Rectal smooth muscle tissue (tissue), 1 donor: ENCODE data around the gene SYP.

Experiments used
- H3K27ac ChIP-seq: one replicate; pipeline ENCODE4 v1.7.0; 2013; ENCODE audit warnings: low read depth, low read length, inconsistent platforms
- H3K27me3 ChIP-seq: one replicate; pipeline ENCODE4 v1.7.0; 2013; ENCODE audit warnings: low read length; ENCODE audit not compliant: control insufficient read depth, insufficient read depth
- H3K36me3 ChIP-seq: one replicate; pipeline ENCODE4 v1.7.0; 2013; ENCODE audit warnings: low read length; ENCODE audit not compliant: control insufficient read depth, insufficient read depth
- H3K4me1 ChIP-seq: one replicate; pipeline ENCODE4 v1.7.0; 2013; ENCODE audit warnings: low read length; ENCODE audit not compliant: control insufficient read depth, insufficient read depth
- H3K4me3 ChIP-seq: one replicate; pipeline ENCODE4 v1.7.0; 2013; ENCODE audit warnings: low read length
- H3K9ac ChIP-seq: one replicate; pipeline ENCODE4 v1.7.0; 2013; ENCODE audit warnings: low read length

Gene SYP

DNA sequence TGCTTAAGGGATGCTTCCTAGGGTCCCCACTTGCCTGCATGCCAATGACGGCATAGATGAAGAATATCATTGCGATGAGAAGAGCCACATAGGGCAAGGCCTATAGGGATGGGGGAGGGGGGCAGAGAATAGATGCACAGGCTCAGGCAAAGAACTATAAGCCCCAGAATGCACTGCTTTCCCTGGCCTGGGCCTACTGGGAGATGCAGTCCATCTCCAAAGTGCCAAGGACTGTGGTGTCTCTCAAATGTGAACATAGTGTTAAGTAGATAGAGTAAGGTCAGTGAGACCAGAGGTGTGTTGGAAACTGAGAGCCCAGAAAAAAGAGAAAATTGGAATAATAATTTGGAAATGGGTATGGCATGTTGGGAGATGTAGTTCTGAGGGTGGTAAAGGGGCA is 12.2 kb upstream of the SYP start:
- Histone ChIP-seq H3K4me1 (no peaks in the 10 kb centered on the region), H3K9ac (no peak overlapping the region), H3K36me3 (no peaks in the 10 kb centered on the region), H3K27ac (no peak overlapping the region), H3K4me3 (no peak overlapping the region), H3K27me3 (peaks cover 7% of the 10 kb centered on the region)

DNA sequence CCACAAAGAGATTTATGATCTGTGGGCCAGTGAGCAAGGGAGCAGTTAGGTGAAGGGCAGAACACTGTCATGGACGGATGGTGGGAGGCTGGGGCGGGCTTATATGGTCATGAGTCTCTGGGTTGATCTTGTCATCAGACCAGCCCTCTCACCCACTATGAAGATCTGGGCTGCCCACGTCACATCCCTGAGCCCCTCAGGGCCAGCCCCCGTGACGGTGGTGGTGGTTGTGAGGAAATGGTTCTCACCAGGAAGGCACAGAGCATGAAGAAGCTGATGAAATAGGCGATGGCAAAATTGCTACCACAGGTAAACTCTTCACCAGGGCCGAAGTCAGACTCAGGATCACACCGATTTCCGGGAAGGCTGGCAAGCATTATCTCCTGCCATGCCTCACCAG is 11.1 kb upstream of the SYP start:
- no peak overlapping the region for H3K9ac ChIP-seq
- H3K27ac ChIP-seq, result no peak overlapping the region
- peaks cover 7% of the 10 kb centered on the region for H3K27me3 ChIP-seq
- H3K4me3 ChIP-seq, result no peak overlapping the region
- H3K4me1 ChIP-seq, result no peaks in the 10 kb centered on the region
- H3K36me3 ChIP-seq, result no peaks in the 10 kb centered on the region

DNA sequence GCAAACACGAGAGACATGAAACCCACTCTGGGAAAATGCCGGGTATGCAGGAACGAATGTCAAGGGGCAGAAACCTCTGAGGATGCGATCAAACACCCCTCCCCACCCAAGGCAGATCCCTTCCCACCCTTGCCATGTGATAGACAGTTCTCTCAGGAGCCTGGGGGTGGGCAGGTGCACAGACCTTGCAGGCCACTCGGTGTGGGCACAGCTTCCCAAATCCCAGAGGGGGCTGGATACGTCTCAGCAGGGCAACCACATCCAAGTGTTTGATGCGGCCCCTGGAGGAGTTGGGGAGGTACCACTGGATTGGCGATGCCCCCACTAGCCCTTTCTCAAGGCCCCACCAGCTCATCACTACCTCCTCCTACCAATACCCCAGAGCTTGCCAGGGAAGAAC is 10.4 kb upstream of the SYP start:
- Histone ChIP-seq H3K27me3 (peaks cover 7% of the 10 kb centered on the region), H3K4me3 (no peak overlapping the region), H3K9ac (no peak overlapping the region), H3K27ac (no peak overlapping the region), H3K4me1 (no peaks in the 10 kb centered on the region), H3K36me3 (no peaks in the 10 kb centered on the region)

DNA sequence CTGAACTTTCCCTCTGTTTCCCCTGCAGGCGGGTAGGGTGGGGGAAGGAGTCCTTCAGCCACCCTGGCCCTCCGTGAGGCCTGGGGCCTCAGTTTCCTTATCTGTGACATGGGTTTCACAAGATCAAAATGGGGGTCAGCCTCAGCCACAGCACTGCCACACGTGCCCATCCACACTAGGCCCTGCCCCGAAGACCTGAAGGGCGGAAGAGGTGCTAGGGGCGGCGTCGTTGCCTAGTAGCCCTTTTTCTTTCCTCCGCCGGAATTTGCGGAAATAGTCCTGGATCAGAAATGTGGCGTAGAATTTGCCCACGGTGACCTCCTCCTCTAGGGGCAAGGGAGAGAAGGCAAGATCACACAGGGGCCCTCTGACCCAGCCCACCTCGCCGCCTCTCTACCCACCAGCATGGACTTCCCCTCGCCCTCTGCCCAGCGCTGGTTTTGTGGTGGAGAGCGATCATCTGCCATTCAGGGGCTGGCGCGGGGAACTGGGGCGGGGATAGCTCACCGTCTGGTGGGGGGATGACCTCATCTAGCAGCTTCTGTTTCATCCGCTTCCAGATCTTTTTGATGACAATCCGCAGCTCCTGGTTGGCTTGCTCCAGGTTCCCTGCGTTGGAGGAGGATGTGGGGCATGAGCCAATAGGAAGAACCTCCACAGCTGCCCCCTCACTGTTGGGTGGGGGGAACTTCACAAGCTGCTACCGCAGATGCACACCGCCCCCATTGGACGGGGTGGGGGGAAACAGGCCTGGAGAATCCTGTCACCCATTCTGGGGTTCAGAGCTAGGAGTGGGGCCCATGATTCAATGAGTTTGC is 9.7 kb upstream of the SYP start:
- Histone ChIP-seq H3K36me3 (no peaks in the 10 kb centered on the region), H3K4me1 (no peaks in the 10 kb centered on the region), H3K9ac (no peak overlapping the region), H3K27ac (no peak overlapping the region), H3K27me3 (peaks cover 7% of the 10 kb centered on the region), H3K4me3 (no peak overlapping the region)

DNA sequence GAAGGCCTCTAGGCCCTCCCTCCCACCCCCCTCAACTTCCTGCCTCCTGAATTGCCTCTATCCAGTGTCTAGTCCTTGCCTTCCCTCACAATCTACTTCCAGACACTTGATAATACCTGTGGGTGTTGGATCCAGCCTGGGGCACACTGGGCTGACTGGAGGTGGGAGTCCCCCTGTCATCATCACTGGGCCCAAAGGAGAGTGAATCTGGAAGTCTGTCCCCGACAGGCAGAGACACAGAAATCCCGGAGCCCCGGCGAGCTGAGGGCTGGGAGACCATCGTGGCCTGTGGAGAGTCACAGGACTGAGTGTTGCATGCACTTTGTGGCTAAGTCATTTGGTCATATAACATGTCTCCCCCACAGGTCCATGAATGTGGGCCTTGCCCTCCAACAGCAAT is 8.4 kb upstream of the SYP start:
- Histone ChIP-seq H3K36me3 (no peaks in the 10 kb centered on the region), H3K4me3 (no peak overlapping the region), H3K9ac (no peak overlapping the region), H3K4me1 (no peaks in the 10 kb centered on the region), H3K27me3 (peaks cover 4% of the 10 kb centered on the region), H3K27ac (no peak overlapping the region)

DNA sequence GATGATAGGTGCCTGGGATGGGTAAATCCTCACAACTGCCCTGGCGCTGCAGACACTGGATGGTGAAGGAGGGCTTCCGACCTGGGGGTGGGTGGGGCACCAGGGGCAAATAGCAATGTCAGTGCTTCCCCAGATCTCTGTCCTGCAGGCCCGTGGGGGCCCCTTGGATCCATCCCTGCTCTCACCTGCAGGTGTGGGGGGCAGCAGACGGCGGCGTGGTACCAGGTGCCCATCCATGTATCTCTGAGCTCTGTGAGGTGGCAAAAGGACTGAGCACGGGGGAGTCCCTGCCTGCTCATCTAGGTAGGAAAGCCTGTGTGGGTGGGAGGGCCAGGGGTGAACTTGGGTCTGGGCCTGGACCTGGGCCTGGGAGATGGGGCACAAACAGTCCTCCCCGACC is 6.5 kb upstream of the SYP start:
- H3K9ac ChIP-seq, result no peak overlapping the region
- no peak overlapping the region for H3K27ac ChIP-seq
- H3K4me3 ChIP-seq, result no peak overlapping the region
- H3K36me3 ChIP-seq, result no peaks in the 10 kb centered on the region
- H3K4me1 ChIP-seq, result no peaks in the 10 kb centered on the region
- H3K27me3 ChIP-seq, result peaks cover 4% of the 10 kb centered on the region

DNA sequence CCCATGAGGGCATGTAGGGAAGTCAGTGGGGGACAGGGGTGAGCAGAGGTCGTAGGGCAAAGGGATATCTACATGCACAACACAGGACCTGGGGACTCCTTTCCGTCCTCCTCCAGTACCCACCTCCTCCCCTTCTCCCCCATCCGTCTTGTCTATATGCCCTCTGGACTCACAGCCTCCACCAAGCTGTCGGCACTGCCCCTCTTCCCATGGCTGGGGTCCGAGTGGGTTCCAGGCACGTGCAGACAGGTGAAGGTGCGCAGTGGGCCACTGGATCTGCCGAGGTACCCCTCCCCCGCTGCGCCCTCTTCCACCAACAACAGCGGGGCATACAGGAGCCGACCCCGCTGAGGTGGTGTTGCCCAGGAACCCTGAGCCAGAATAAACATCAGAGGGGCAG is 5.5 kb upstream of the SYP start:
- Histone ChIP-seq H3K4me3 (no peak overlapping the region), H3K9ac (no peak overlapping the region), H3K27me3 (peaks cover 4% of the 10 kb centered on the region), H3K36me3 (no peaks in the 10 kb centered on the region), H3K27ac (no peak overlapping the region), H3K4me1 (no peaks in the 10 kb centered on the region)

DNA sequence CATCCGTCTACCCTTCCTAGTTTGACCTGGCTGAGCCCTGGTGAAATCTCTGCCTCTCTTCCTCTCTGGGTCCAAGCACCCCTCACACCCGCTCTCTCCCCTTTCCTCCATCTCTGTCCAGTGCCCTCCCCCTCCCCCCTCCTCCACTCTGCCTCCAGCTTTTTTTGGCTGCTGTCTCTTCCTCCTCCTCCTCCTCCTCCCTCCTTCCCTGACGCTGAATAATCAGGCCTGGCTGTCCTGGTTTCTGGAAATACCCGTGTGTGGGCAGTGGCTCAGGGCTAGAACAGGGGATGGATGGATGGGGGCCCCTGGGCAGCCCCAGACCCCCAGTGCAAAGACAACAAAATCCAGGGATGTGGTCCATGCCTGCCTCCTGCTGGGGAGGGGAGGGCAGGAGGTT is 4.7 kb upstream of the SYP start:
- no peak overlapping the region for H3K27ac ChIP-seq
- no peak overlapping the region for H3K4me3 ChIP-seq
- no peaks in the 10 kb centered on the region for H3K36me3 ChIP-seq
- peaks cover 4% of the 10 kb centered on the region for H3K27me3 ChIP-seq
- H3K9ac ChIP-seq, result no peak overlapping the region
- H3K4me1 ChIP-seq, result no peaks in the 10 kb centered on the region

DNA sequence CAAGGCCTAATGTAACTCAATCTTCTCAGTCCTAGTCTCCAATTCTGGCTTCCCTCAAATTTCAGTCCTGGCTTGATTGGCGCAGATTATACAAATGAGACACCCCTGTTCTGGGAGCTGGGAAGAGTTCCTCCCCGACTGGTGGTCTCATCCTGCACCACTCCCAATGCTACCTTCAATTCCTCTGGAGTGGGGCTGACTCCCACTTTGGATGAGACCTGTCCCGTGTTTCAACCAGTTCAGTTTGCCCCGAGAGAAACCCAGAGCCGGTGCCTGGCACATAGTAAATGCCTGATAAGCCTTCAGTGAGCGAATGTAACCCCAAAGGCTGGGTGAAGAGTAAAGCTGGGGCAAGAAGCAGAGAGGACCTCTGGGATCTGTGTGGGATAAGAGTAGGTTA is 4.0 kb upstream of the SYP start:
- H3K36me3 ChIP-seq, result no peaks in the 10 kb centered on the region
- H3K27ac ChIP-seq, result no peak overlapping the region
- no peaks in the 10 kb centered on the region for H3K4me1 ChIP-seq
- H3K9ac ChIP-seq, result no peak overlapping the region
- peaks cover under 1% of the 10 kb centered on the region for H3K27me3 ChIP-seq
- no peak overlapping the region for H3K4me3 ChIP-seq

DNA sequence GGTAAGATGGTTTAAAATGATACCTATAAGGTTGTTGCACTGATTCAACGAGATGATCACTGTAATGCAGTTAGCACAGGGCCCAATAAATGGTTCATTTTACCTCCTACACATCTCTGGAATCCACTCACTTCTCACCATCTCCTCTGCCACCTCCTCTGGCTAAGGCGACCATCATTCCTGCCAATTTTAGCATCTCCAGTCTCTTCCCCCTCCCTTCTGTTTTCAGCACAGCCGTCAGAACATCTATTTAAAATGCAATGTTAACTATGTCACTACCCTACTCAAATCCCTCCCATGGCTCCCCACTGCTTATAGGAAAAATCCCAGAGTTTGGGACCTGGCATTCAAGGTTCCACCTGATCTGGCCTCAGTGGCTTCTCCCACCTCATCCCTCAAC is 3.5 kb upstream of the SYP start:
- Histone ChIP-seq H3K27me3 (no peaks in the 10 kb centered on the region), H3K4me1 (no peaks in the 10 kb centered on the region), H3K9ac (no peak overlapping the region), H3K27ac (no peak overlapping the region), H3K4me3 (no peak overlapping the region), H3K36me3 (no peaks in the 10 kb centered on the region)

DNA sequence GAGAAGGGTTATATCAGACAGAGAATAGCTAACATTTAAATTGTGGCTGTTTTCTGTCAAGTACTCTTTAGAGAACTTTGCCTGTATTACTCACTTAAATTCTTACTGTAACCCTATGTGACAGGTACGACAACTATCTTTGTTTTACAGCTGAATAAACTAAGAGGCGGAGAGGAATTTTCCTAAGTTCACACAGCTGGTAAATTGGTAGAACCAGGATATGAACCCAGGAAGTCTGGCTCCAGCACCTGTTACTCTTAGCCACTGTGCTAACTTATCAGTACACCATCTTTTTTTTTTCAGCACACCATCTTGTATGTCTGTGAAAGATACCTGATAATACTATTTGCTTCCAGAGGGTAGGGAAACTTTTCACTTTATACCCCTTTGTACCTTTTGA is 2.0 kb upstream of the SYP start:
- H3K36me3 ChIP-seq, result no peaks in the 10 kb centered on the region
- H3K4me3 ChIP-seq, result no peak overlapping the region
- no peak overlapping the region for H3K27ac ChIP-seq
- H3K27me3 ChIP-seq, result no peaks in the 10 kb centered on the region
- H3K4me1 ChIP-seq, result no peaks in the 10 kb centered on the region
- H3K9ac ChIP-seq, result no peak overlapping the region

DNA sequence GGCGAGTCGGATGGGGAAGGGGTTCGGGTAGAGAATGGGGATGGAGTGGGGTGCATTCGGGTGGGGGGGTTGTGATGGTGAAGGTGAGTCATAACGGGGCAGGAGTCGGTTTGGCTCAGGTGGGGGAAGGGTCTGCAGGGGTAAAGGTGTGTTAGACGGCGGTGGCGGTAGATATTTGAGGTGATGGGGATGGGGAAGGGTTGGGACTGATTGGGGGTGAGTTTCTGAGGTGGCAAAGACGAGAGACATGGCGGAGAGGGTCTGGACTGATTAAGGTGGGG is 738 bp downstream of the SYP start:
- no peak overlapping the region for H3K4me3 ChIP-seq
- no peak overlapping the region for H3K9ac ChIP-seq
- no peaks in the 10 kb centered on the region for H3K36me3 ChIP-seq
- H3K4me1 ChIP-seq, result no peaks in the 10 kb centered on the region
- no peaks in the 10 kb centered on the region for H3K27me3 ChIP-seq
- H3K27ac ChIP-seq, result no peak overlapping the region

DNA sequence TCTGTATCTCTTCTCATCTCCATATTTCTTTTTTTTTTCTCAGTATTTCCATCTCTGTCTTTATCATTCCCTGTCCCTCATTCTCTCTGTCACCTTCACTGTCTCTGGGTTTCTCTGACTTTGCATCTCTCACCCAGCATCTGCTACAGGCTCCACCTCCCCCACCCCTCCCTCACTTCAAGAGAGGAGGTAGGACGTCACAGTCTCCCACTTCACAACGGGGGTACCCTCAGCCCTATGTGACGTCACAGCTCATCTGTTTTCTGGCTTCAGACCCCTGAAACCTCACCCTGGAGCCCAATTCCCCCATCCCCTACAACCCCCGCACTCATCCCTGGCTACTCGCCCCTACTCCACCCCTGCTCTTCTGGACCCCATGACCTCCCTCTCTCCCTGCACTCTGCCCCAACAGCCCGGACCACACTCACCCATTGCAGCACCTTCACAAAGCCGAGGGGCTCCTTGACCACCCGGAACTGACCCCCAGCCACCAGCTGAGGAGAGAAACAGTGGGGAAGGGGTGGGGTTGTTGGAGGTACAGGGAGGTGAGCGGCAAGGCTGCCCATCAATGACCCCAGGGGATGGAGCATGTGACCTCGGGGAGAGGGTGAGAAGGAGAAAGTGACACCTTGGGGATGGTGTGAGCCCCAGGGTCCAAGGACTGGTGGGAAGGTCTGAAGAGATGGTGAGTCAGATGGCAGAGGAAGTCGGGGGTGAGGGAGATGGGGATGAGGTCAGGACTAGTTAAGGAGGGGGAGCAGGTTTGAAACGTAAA is 1.3 kb downstream of the SYP start:
- Histone ChIP-seq H3K4me3 (no peak overlapping the region), H3K27ac (no peak overlapping the region), H3K4me1 (no peaks in the 10 kb centered on the region), H3K27me3 (no peaks in the 10 kb centered on the region), H3K36me3 (no peaks in the 10 kb centered on the region), H3K9ac (no peak overlapping the region)
